ENCODE data around the gene FBXL16. TPM values are rescaled to one million over a fixed set of nuclear protein-coding genes. Genes with fewer than 3 reads are reported as not detected.

The FBXL16 gene
- total and polyA plus RNA-seq, 2 donors (not counting 3 experiments of a cell fraction or from before 2014, with no cell fraction given): 0.07 to 0.22 TPM

GRCh38 chr16:695355-696089, 10.1 kb downstream of the FBXL16 start:
- no peak overlapping the region for H3K9ac ChIP-seq (replicated peaks; ENCODE audit: extremely low read depth, insufficient read depth, low read length)
- H4K20me1 ChIP-seq (replicated peaks; ENCODE audit: control insufficient read depth, extremely low read depth, insufficient read depth, low read length): no peaks in the 10 kb centered on the region
- no peak for DNase-seq (ENCODE audit: low read depth, low spot score)
- TF ChIP-seq JUN (IDR thresholded peaks at IDR 0.05; ENCODE audit: borderline replicate concordance, insufficient read depth, insufficient read length, low read depth): no peak
- TF ChIP-seq MAX (IDR thresholded peaks at IDR 0.05; ENCODE audit: insufficient read depth, insufficient read length): no peak
- no peak for TF ChIP-seq FOS (IDR thresholded peaks at IDR 0.05; ENCODE audit: borderline replicate concordance, insufficient read depth, low read length)
- TF ChIP-seq MYC (IDR thresholded peaks at IDR 0.05; ENCODE audit: low read depth, low read length): no peak
- peak; percentile 84 for TF ChIP-seq EZH2 (IDR thresholded peaks at IDR 0.05; ENCODE audit: borderline replicate concordance, low read depth, low read length, severe bottlenecking)
- no peak for TF ChIP-seq POLR2AphosphoS5 (IDR thresholded peaks at IDR 0.05; ENCODE audit: insufficient read depth, low read depth, low read length)
- H3K9me1 ChIP-seq (replicated peaks; ENCODE audit: control insufficient read depth, extremely low read depth, insufficient read depth, low read length): no peaks in the 10 kb centered on the region
- intact Hi-C loops (cut with micrococcal nuclease): no loop called here
- dilution Hi-C loops (cut with MboI; ENCODE audit: extremely low pct_ligation_motif_present, low sequenced_read_pairs): no loop called here
- H3K27ac ChIP-seq (ENCODE audit: insufficient read depth, low read depth, low read length): no peak overlapping the region
- ChIA-PET CTCF (interaction anchor here (0.9 kb wide), 1 partner anchor 8 kb away, joined by 3 read pairs; no protein-coding TSS in a partner anchor), POLR2A (no interaction called here)
- no TSS peak for BruUV-seq (replicated peaks)
- no peaks in the 10 kb centered on the region for H3K36me3 ChIP-seq (ENCODE audit: control insufficient read depth in 2 of 2, extremely low read depth in 1 of 2, insufficient read depth in 2 of 2, low read length in 2 of 2)
- FAIRE-seq: no peak
- H3K4me1 ChIP-seq (ENCODE audit: control insufficient read depth, extremely low read depth, insufficient read depth, low read length): no peaks in the 10 kb centered on the region
- H3K27me3 ChIP-seq (ENCODE audit: control insufficient read depth in 2 of 2, insufficient read depth in 2 of 2, low read length in 2 of 2): peaks cover 32 to 39% of the 10 kb centered on the region in 2 experiments
- no peaks in the 10 kb centered on the region for H3K79me2 ChIP-seq (ENCODE audit: control insufficient read depth, insufficient read depth, low read length)
- no peak overlapping the region for H2AFZ ChIP-seq (ENCODE audit: low read depth, low read length)
- H3K4me2 ChIP-seq (ENCODE audit: insufficient read depth, low read length): no peak overlapping the region
- no peaks in the 10 kb centered on the region for H3K9me3 ChIP-seq (replicated peaks; ENCODE audit: control insufficient read depth, insufficient read depth, low read length)
- H3K4me3 ChIP-seq (replicated peaks in 1 of 3; ENCODE audit: insufficient read depth in 1 of 3, low read depth in 1 of 3, low read length in 3 of 3): no peak overlapping the region

DNA sequence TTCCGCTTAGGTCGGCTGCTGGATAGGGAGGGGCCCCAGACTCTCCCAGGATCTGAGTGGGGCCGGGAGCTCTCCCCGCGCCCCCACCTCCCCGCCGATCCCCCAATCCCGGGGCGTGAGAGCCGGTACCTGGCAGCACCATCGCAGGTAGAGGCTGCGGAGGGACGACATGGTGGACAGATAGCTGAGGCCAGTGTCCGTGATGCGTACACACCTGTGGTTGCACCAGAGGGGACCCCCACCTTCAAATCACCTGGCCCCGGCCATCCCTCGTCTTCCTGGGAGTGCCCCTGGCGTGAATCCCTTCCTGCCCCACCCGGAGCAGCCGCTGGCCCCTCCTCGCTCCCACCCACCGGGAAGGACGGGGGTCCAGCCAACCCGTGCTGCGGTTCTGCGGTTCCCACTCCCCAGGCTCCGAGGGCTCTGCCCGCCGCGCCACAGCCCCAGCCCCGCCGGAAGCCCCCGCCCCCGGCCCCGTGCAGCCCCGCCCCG, 10.7 kb downstream of the FBXL16 start:
- ChIA-PET CTCF (interaction anchor here (0.9 kb wide), 1 partner anchor 8 kb away, joined by 3 read pairs; no protein-coding TSS in a partner anchor), POLR2A (no interaction called here)
- TF ChIP-seq EZH2 (IDR thresholded peaks at IDR 0.05; ENCODE audit: borderline replicate concordance, low read depth, low read length, severe bottlenecking) (peak; percentile 11), MAX (IDR thresholded peaks at IDR 0.05; ENCODE audit: insufficient read depth, insufficient read length) (no peak)
- Histone ChIP-seq H3K27ac (ENCODE audit: insufficient read depth, low read depth, low read length) (no peak overlapping the region), H2AFZ (ENCODE audit: low read depth, low read length) (no peak overlapping the region), H3K27me3 (ENCODE audit: control insufficient read depth in 2 of 2, insufficient read depth in 2 of 2, low read length in 2 of 2) (peaks cover 32 to 34% of the 10 kb centered on the region in 2 experiments), H3K79me2 (ENCODE audit: control insufficient read depth, insufficient read depth, low read length) (no peaks in the 10 kb centered on the region), H3K4me2 (ENCODE audit: insufficient read depth, low read length) (no peak overlapping the region), H3K9me3 (replicated peaks; ENCODE audit: control insufficient read depth, insufficient read depth, low read length) (no peaks in the 10 kb centered on the region), H3K4me1 (ENCODE audit: control insufficient read depth, extremely low read depth, insufficient read depth, low read length) (no peaks in the 10 kb centered on the region), H4K20me1 (replicated peaks; ENCODE audit: control insufficient read depth, extremely low read depth, insufficient read depth, low read length) (no peaks in the 10 kb centered on the region), H3K9me1 (replicated peaks; ENCODE audit: control insufficient read depth, extremely low read depth, insufficient read depth, low read length) (no peaks in the 10 kb centered on the region), H3K36me3 (ENCODE audit: control insufficient read depth in 2 of 2, extremely low read depth in 1 of 2, insufficient read depth in 2 of 2, low read length in 2 of 2) (no peaks in the 10 kb centered on the region), H3K9ac (replicated peaks; ENCODE audit: extremely low read depth, insufficient read depth, low read length) (no peak overlapping the region), H3K4me3 (replicated peaks in 1 of 3; ENCODE audit: insufficient read depth in 1 of 3, low read depth in 1 of 3, low read length in 3 of 3) (no peak overlapping the region)
- DNase-seq (ENCODE audit: low read depth, low spot score): no peak
- intact Hi-C loops (cut with micrococcal nuclease): no loop called here
- dilution Hi-C loops (cut with MboI; ENCODE audit: extremely low pct_ligation_motif_present, low sequenced_read_pairs): no loop called here
- no peak for FAIRE-seq
- BruUV-seq (replicated peaks): no TSS peak
